ENCODE measurements around the gene NINJ1.
"Not testable (repeated sequence)": the region's sequence is repeated elsewhere in the genome, so short reads cannot be mapped to it uniquely, and the experiment has no call there.

The NINJ1 gene

DNA sequence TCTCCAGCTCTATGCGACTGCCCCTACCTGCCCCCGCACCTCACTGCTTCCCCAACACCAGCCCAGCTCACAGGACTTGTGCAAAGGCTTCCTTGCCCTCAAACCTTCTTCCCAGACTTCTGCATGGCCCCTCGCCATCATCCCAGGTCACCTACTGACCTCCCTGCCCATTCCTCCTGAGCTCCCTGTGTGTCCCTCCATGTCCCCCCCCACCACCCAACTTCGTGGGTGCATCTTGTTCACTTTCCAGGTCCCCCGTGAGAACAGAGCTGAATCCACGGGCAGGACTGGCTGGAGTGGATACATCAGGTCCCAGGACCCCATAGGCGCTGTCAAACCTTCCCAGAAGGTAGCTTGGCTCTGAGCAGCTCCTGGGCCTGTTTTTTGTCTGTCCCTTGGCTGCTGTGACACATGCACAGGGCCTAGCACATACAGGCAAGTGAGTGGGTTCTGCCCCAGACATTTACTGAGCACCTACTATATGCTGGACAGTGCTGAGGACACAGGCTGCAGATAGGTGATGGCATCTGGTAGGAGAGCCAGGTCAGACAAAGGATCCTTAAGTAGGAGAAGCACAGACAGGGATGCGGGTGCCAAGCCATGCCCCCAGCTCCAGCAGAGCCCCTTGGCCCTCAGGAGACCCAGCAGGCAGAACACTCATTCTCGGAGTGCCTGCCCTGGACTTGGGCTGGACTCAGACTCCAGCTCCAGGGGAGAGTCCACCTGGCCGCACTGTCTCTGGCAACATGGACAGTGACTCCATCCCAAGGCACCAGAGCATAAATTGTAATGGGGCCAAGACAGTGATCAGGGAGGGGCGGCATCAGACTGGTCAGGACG is 15.0 kb downstream of the NINJ1 start:
- DNase-seq = no peak

DNA sequence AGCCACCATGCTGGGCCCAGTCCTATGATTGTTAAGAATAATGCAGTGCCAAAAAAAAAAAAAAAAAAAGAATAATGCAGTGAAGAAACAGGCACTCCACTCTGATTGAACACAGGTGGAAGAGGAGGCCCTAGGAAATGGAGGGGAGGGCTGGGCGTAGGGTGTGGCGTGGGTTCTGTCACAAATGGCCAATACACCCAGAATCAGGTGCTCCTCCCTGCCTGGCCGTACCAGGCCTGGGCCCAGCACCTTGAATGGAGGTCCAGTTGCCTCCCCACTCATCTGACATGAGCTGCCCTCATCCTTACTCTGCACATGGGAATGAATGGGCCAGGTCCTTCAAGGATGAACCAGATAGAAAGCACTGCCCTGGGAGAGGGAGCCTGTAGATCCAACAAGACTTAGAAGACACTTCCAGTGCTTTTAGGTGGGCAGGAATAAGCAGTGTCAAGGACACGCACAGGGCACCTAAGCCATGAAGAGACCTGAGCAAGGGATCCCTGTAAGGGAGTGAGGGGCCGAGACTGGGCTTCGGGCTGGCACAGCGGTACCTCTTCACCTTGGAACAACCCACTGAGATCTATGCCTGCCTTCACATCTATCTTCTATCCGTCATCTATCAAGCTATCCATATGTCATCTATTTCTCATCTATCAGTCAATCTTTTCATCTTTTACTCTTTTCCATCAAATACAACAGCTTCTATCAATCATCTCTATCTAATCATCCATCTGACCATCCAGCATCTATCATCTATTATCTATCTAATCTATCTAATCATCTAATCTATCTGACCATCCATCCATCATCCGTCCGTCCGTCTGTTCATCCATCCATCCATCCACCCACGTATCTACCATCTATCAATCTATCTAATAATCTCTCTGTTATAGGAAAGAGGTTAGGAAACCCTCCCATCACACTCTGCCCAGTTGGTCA is 15.9 kb downstream of the NINJ1 start:
- no peak for DNase-seq

DNA sequence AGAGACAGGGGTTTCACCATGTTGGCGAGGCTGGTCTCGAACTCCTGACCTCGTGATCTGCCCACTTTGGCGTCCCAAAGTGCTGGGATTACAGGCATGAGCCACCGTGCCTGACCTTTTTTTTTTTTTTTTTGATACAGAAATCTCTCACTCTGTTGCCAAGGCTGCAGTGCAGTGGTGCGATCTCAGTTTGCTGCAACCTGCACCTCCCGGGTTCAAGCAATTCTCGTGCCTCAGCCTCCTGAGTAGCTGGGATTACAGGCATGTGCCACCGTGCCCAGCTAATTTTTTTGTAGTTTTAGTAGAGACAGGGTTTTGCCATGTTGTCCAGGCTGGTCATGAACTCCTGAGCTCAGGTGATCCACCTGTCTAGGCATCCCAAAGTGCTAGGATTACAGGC is 16.5 kb downstream of the NINJ1 start:
- DNase-seq = not testable (repeated sequence)

DNA sequence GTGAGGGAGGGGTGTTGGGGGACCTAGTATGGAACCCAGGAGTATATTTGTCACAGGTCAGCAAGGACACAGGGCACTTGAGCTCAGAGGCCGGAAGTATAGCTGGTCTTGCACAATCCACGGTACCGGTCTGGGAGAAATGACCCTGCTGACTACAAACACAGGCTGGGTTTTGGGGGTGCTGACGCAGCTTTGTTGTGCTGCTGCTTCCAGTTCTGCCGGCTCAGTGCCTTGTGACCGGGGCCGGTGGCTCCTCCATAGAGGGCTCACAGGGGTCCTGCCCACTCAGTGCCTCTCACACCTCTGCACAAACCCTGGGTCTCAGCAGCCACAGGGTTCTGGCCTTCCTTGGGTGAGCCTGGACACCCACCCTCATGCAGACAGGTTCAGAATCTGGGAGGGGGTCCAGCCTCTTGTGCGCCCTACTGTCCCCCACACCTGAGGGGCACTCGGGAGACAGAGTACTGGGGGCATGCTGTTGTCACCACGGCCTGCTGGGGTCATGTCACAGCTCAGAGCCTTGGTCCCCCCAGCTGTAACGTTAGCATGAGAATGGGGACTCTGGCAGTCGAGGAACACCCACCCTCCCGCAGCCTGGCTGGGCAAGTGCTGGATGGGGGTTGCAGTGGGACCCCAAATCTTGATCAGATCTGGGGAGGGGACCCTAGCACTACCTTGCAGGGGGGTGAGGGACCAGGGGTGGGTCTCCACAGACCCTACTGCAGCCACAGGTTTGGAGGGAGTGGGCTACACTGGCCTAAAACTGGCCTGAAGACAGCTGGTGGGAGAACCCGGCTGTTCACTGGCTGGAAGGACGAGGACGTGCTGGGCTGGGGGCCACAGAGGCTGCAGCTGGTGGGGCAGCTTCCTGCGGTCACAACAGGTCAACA is 17.7 kb downstream of the NINJ1 start:
- no peak for DNase-seq

DNA sequence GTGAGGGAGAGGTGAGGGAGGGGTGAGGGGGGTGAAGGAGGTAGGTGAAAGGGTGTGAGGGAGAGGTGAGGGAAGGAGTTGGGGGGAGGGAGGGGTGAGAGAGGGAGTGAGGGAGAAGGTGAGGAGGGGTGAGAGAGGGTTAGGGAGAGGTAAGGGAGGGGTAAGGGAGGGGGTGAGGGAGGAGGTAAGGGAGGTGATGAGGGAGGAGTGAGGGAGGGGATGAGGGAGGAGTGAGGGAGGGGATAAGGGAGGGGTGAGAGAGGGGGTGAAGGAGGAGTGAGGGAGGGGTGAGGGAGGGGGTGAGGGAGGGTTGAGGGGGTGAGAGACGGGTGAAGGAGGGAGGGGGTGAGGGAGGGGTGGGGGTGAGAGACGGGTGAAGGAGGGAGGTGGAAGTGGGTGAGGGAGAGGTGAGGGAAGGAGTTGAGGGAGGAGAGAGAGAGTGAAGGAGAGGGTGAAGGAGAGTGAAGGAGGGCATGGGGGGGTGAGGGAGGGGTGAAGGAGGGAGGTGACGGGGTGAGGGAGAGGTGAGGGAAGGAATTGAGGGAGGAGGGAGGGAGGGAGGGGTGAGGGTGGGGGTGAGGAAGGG is 18.5 kb downstream of the NINJ1 start:
- DNase-seq = no peak

DNA sequence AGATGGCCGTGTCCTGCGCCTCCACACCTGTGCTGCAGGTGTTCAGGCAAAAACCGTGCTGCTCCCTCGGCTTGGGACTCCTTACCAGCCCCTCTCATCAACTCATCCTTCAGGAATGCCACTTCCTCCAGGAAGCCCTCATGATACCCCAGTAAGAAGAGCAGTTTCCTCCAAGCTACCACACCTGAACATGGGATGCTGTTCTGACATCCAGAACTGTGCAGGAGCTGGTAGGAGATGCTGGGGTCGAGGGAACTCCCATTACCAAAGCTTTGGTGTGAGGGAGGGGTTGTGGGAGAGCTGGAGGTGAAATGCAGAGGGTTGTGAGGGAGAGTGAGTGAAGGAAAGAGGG is 19.1 kb downstream of the NINJ1 start:
- no peak for DNase-seq

DNA sequence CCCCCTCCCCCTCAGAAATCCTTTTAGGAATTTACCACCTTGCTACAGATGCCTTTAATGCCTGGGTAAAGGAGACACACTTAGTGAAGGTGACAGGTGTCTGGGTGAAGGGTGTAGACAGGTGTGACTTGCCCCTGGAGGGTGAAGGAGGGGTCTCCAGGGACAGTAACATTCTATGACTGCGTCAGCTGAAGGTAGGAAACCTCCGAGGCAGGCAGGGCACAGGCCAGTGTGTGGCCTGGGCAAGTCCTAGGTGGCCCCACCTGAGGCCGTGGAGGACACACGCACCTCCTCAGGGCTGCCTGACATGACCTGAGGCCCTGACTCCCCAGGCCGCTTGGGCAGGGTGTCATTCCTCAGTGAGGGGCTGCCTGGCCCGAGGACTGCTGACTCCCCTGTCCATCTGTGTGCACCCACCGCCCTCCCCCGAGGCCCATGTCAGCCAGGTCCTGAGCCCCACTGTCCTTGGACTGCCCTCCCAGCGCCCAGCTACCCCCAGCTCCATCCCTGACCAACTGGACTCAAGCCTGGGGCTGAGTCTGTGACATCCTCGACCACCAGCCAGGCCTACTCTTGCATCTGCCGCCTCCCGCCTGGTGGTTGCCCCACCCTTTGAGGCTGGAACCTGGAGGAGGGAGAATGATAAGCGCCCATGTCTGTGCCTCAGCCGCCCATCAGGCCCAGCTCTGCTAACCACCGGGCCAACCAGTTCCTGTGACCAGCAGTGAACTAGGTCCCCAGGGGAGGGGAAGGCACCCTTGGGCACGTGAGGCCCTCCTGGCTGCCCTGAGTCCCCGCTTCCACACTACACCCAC is 19.7 kb downstream of the NINJ1 start:
- no peak for DNase-seq

DNA sequence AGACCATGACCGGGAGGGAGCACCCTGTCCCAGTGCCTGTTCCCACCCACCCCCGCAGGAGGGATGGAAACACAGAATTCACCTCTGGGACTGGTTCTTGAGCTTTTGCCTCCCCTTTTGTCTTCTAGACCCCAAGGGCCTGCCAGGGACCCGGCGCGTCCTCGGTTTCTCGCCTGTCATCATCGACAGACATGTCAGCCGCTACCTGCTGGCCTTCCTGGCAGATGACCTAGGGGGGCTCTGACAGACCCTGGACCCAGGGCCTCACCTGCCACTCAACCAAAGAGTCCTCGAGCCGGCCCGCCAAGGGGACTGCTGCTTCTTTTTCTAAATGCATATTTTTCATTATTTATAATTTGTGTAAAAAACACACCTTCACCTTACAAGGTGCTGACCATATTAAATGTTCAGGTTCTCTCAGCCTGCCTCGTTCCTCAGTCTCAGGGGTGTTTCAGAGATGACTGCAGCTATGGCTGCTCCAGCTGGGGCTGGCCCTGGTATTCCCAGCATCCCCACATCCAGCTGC is 21.1 kb downstream of the NINJ1 start:
- no peak for DNase-seq

DNA sequence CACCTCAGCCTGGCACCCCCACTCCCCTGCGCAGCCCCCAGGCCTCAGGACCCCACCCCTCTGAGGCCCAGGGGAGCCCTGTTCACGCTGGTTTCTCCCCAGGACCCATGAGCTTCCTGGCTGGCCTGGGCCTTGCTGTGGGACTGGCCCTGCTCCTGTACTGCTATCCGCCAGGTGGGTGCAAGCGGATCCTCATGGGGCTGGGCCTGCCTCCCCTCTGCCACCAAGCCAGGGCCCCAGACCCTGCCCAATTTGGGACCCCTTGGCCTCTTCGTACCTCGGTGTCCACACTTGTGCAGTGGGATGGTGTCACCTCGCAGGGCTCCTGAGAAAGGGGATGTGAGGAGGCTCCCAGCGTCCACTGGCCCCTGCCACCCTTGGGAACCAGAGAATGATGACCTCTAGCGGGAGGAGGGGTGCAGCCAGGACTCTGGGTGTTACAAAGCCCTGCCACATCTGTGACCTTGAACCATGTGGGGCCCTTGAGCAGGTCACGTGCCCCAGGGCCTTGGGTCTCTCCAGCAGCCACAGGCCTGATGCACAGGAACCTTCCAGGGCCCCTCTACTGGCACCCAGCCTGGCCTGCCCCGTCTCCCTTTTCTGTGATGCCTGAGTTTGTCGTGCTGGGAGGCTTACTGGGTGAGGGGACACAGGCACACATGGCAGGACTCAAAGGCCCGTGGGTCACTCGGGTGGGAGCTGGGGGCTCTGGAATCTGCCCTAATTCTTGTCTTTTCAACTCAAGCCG is 21.8 kb downstream of the NINJ1 start:
- no peak for DNase-seq

DNA sequence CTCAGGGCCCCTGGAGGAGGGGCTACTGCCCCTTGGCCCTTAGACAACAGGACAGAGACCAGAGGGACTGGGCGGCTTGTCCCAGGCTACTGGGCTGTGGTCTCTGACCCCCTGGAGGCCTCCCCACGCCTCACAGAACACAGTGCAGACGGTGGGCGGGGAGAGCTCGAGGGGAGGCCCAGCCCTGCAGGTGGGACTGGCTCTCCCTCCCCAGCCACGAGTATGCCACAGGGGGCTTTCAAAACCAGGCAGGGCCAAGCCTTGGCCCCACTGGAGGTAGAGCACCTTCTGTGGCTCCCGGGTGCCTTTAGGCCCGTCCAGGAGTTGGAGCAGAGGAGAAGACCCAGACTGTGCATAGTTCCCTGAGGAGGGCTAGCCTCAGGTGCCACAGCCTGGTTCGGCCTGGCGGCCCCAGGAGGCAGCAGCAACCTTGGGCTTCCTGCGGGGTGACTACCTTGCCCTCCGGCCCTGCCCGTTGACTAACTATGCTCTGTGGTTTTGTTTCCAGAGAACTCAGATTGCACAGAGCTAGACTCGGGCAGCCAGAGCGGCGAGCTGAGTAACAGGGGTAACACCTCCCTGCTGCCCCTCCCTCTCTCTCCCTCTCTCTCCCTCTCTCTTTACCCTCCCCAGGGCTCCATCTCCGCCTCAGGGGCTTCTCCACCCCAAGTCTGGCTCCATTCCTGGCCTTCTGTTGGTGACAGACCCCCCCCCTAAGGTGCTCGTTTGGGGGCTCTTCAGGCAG is 22.5 kb downstream of the NINJ1 start:
- no peak for DNase-seq

DNA sequence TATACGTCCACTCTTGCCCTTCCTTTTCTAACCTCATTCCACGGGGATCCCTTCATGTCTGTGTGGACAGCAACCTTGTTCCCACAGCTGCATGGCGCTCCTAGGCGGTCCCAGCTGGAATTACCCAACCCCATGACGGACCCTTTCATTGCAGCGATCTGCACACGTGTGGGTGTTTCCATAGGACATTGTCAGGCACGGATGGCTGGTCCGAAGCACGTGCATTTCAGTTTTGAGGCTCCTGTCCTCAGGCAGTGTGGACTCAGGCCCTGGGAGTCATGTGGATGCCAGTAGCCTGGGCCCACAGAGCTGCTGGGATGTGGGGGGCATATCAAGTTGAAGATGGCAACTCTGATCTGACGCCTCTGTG is 23.1 kb downstream of the NINJ1 start:
- no peak for DNase-seq

DNA sequence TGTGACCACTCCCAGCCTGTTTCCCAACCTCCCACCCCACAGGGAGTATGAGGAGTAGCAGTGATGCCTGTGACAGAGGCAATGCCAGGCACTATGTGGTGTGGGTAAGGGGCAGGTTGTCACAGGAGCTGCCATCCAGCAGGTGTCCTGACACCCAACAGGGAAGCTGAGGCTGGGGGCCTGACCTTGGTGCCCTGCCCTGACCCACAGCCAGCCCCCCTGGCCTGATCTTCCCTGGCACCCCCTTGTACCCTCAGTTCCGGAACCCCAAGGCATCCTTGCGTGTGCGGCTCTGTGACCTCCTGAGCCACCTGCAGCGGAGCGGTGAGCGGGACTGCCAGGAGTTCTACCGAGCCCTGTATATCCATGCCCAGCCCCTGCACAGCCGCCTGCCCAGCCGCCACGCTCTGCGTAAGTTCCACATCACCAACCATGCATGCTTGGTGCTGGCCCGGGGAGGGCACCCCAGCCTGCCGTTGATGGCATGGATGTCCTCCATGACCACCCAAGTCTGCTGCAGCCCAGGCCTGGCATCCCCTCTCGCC is 23.7 kb downstream of the NINJ1 start:
- no peak for DNase-seq

DNA sequence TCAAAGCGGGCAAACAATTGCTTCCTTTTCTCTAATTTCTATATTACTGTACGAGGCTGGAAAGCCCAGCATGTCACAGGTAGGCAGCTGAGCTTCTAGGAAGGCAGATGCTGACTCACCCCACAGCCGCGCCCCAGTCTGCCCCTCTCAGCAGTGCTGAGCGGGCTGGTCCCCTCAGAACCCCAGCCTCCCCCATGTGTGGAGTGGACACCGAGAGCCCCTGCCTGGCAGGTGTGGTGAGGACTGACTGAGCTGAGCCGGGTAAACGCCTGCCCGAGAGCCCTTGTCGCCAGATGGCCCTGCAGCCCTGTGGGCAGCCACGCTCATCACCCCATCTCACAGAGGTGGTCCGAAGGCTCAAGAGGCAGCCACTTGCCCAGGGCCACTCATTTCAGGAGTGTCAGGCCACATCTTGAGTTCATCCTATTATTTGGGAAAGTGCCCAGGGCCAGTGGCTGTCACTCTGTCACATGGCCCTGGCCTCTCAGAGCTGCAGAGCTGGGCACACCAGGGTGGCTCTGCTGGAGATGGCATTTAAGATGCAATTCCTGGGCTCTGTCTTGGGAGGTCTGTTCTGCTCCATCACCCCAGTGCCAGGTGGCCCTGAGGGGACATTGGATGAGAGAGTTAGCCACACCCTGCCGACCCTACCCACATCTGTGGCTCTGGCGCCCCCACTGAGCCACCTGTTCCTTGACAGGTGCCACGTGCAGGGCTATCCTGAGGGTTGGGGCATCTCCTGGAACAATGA is 25.6 kb downstream of the NINJ1 start:
- DNase-seq = no peak

DNA sequence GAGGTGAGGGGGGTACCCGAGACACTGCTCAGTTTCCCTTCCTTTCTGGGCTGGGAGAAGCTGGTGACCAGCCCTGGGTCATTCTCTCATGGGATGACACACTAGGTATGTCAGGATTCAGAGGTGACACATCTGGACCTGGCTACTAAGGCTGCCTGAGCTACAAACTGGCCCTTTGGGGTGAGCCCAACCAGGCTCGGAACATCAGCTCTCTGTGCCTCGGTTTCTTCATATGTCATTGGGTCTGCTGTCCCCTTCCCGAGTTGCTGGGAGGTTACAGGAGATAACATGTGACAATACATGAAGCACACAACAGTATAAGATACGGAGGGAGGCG is 26.3 kb downstream of the NINJ1 start:
- DNase-seq = no peak

DNA sequence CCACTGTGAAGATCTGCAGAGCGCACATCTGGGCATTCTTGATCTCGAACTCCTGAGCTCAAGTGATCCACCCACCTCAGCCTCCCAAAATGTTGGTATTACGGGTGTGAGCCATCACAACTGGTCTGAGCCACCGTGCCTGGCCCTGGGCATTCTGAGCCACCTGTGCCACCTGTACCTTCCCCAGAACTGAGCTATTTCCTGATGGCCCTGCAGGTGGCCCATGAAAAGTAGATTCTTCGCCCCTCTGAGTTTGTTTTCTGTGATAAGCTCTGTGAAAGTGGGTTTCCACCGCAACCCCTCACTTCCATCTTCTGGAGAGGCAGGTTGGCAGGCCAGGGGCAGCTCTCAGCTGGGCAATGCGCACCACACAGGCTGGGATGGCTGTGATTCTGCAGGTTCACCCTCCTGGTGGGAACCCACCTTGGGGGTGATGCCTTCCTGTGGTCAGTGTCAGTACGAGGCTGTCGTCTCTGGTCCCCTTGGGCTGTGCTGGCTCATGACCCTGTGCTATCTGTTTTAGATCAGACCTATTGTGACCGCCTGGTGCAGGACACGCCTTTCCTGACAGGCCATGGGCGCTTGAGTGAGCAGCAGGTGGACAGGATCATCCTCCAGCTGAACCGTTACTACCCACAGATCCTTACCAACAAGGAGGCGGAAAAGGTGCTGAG is 26.8 kb downstream of the NINJ1 start:
- DNase-seq = no peak

DNA sequence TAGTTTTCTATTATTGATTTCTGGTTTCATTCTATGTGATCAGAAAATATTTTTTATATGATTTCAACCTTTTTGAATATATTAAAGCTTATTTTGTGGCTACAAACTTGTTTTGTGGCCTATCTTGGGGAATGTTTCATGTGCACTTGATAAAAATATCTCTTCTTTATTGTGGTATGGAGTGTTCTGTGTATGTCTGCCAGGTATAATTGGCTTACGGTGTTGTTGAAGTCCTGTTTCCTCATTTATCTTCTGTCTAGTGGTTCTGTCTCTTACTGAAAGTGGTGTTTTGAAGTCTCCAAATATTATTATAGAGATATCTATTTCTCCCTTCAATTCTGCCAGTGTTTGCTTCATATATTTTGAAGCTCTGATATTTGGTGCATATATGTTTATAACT is 28.4 kb downstream of the NINJ1 start:
- DNase-seq = no peak

DNA sequence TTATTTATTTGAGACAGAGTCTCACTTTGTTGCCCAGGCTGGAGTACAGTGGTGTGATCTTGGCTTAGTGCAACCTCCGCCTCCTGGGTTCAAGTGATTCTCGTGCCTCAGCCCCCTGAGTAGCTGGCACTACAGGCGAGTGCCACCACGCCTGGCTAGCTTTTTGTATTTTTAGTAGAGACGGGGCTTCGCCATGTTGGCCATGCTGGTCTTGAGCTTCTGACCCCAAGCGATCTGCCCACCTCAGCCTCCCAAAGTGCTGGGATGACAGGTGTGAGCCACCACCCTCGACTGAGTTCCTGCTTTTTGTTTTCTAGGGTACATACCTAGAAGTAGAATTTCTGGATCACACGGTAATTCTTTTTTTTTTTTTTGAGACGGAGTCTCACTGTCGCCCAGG is 33.0 kb downstream of the NINJ1 start:
- DNase-seq = not testable (repeated sequence)

DNA sequence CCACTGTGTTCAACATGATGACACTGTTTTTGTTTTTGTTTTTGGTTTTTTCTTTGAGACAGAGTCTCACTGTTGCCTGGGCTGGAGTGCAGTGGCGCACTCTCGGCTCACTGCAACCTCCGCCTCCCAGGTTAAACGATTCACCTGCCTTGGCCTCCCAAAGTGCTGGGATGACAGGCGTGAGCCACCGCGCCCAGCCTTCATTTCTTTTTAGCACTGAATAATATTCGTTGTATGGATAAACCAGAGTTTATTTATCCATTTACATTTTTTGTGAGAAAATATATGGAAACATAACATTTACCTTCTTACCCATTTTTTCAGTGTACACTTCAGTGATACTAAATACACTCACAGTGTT is 33.8 kb downstream of the NINJ1 start:
- no peak for DNase-seq
